ENCODE data around the gene ERI2. TPM values are rescaled to one million over a fixed set of nuclear protein-coding genes. Genes with fewer than 3 reads are reported as not detected.

The ERI2 gene
- total and polyA plus RNA-seq, 2 of the 13 experiments (the other 11 are each of a cell fraction or from before 2014, with no cell fraction given), result 17.4 to 41.3 TPM

GRCh38 chr16:20844588-20844987 lies 38.3 kb upstream of the ERI2 start:
- ATAC-seq (no peak), FAIRE-seq (no peak), DNase-seq (ENCODE audit: low spot score) (no peak)
- Histone ChIP-seq H3K9me3 (ENCODE audit: low read length) (no peaks in the 10 kb centered on the region), H2AFZ (ENCODE audit: low read length) (no peak overlapping the region), H3K36me3 (replicated peaks in 1 of 2; ENCODE audit: control insufficient read depth in 1 of 2, insufficient read depth in 2 of 2, low read length in 2 of 2) (peaks cover 13 to 43% of the 10 kb centered on the region in 2 experiments), H3K4me2 (ENCODE audit: low read depth, low read length) (no peak overlapping the region), H3K27ac (ENCODE audit: extremely low read length, insufficient read depth, low read length) (no peak overlapping the region), H3K79me2 (ENCODE audit: insufficient read depth, low read length) (no peaks in the 10 kb centered on the region), H3K9ac (ENCODE audit: insufficient read depth, low read depth, low read length) (no peak overlapping the region), H3K4me1 (ENCODE audit: insufficient read depth, low read length) (no peaks in the 10 kb centered on the region), H3K27me3 (ENCODE audit: control insufficient read depth in 1 of 2, insufficient read depth in 2 of 2, low read length in 2 of 2) (no peaks in the 10 kb centered on the region), H3K4me3 (replicated peaks in 1 of 3; ENCODE audit: insufficient read depth in 1 of 3, low read depth in 2 of 3, low read length in 3 of 3) (no peak overlapping the region), H4K20me1 (ENCODE audit: insufficient read depth, low read length) (no peaks in the 10 kb centered on the region)
- CTCF ChIA-PET (ENCODE audit: low intra/inter-chr PET ratio, low total read pairs), result no interaction called here
- intact Hi-C loops (cut with micrococcal nuclease; ENCODE audit: unreplicated experiment) (no loop called here), in situ Hi-C loops (cut with HindIII; ENCODE audit: extremely low pct_ligation_motif_present, low pct_unique_long_range_greater_than_20kb) (no loop called here)
- POLR2A ChIA-PET, result no interaction called here
- 96% methylated on average over 3 of the region's 3 CpGs for WGBS (ENCODE audit: low lambda C conversion rate)
- no TSS peak for BruUV-seq (replicated peaks)
- TF ChIP-seq TOPORS (CRISPR knock-in tag; IDR thresholded peaks at IDR 0.05), result no peak
- no peak for TF ChIP-seq HMGXB4 (CRISPR knock-in tag; IDR thresholded peaks at IDR 0.05; ENCODE audit: borderline replicate concordance in 1 of 2, low read depth in 1 of 2)
- TF ChIP-seq AKNA (CRISPR knock-in tag; IDR thresholded peaks at IDR 0.05; ENCODE audit: borderline replicate concordance), result no peak
- TF ChIP-seq NCOR1 (IDR thresholded peaks at IDR 0.05; ENCODE audit: borderline replicate concordance, low read length), result no peak
- TF ChIP-seq ZNF34 (CRISPR knock-in tag; IDR thresholded peaks at IDR 0.05; ENCODE audit: borderline replicate concordance), result no peak
- no peak for TF ChIP-seq GLMP (CRISPR knock-in tag; IDR thresholded peaks at IDR 0.05; ENCODE audit: borderline replicate concordance)
- no peak for TF ChIP-seq ZNF225 (CRISPR knock-in tag; IDR thresholded peaks at IDR 0.05)
- TF ChIP-seq ZNF883 (CRISPR knock-in tag; IDR thresholded peaks at IDR 0.05; ENCODE audit: not compliant biosample characterization), result no peak
- TF ChIP-seq ZSCAN12 (CRISPR knock-in tag; IDR thresholded peaks at IDR 0.05), result no peak

Measured in HepG2 (cell line).